Activated T-cell treated with anti-CD3 and anti-CD28 coated beads, Interleukin-2, amount 50 U/mL, for 24 hours (primary cell): Measurements from ENCODE around the gene GREB1.

Experiments
- DNase-seq: peaks from one replicate; pipeline ENCODE4 v3.0.0-alpha.2; 2020
- H3K27ac Mint-ChIP-seq: 2 replicates; pipeline ENCODE4 v1.8.0; 2020; ENCODE audit warnings: mild to moderate bottlenecking, mixed read lengths
- H3K27me3 Mint-ChIP-seq: 2 replicates; pipeline ENCODE4 v1.8.0; 2020; ENCODE audit warnings: mixed read lengths
- H3K36me3 Mint-ChIP-seq: 2 replicates; pipeline ENCODE4 v1.8.0; 2020; ENCODE audit warnings: low read depth, mixed read lengths
- H3K4me1 Mint-ChIP-seq: 2 replicates; pipeline ENCODE4 v1.8.0; 2020; ENCODE audit warnings: low read depth, mixed read lengths
- H3K4me3 Mint-ChIP-seq: 2 replicates; pipeline ENCODE4 v1.8.0; 2020; ENCODE audit warnings: mild to moderate bottlenecking, moderate library complexity, mixed read lengths
- H3K9me3 Mint-ChIP-seq: 2 replicates; pipeline ENCODE4 v1.8.0; 2020; ENCODE audit warnings: mixed read lengths

Gene GREB1

GRCh38 chr2:11661891-11662435 lies 128.1 kb downstream of the GREB1 start:
- no peak for DNase-seq
- peaks cover 54% of the 10 kb centered on the region for H3K27me3 Mint-ChIP-seq
- no peaks in the 10 kb centered on the region for H3K4me1 Mint-ChIP-seq
- H3K4me3 Mint-ChIP-seq = no peak overlapping the region
- H3K36me3 Mint-ChIP-seq = peaks cover 3% of the 10 kb centered on the region
- no peak overlapping the region for H3K27ac Mint-ChIP-seq
- peaks cover 14% of the 10 kb centered on the region for H3K9me3 Mint-ChIP-seq

DNA sequence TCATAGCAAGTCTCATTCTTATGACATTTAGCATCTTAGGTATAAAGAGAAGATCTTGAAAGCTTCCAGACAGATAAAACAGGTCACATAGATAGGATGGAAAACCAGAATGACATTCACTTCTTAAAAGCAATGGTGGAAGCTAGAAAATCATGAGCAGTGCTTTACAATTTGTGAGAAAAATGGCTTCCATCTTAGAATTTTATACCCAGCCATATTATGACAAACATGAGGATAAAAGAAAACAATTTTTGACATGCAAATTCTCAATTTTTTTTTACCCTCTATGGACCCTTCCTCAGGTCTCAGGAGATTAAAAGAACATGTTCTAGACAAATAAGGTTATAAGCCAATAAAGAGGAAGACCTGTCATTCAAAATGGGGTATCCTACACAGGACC lies 129.0 kb downstream of the GREB1 start:
- no peak for DNase-seq
- peaks cover 56% of the 10 kb centered on the region for H3K27me3 Mint-ChIP-seq
- peaks cover 3% of the 10 kb centered on the region for H3K36me3 Mint-ChIP-seq
- H3K27ac Mint-ChIP-seq = no peak overlapping the region
- H3K9me3 Mint-ChIP-seq = peaks cover 14% of the 10 kb centered on the region
- no peak overlapping the region for H3K4me3 Mint-ChIP-seq
- H3K4me1 Mint-ChIP-seq = no peaks in the 10 kb centered on the region

GRCh38 chr2:11663427-11663826 lies 129.6 kb downstream of the GREB1 start:
- Mint-ChIP-seq H3K27me3 (peaks cover 55% of the 10 kb centered on the region), H3K4me3 (no peak overlapping the region), H3K36me3 (peaks cover 3% of the 10 kb centered on the region), H3K9me3 (peaks cover 14% of the 10 kb centered on the region), H3K27ac (no peak overlapping the region), H3K4me1 (no peaks in the 10 kb centered on the region)
- no peak for DNase-seq

DNA sequence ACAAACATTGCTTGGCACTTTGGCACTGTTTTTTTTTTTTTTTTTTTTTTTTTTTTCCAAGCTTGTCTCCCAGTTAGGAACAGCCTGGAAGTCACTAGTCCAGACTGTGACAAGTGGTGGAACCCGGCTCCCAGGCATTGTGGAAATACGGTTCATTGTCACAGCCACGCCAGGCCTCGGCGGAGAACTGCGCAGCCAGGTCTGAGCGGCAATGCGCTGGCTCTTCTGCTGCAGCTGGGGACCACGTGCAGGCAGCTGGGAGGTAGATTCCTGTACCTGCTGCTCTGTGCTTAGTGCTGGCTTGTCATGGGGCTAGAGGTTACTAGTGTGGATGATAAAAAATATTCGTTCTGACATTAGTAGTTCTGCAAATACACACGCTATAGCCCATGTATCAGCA lies 131.2 kb downstream of the GREB1 start:
- H3K27me3 Mint-ChIP-seq = peaks cover 48% of the 10 kb centered on the region
- H3K27ac Mint-ChIP-seq = no peak overlapping the region
- H3K36me3 Mint-ChIP-seq = peaks cover 3% of the 10 kb centered on the region
- peaks cover 14% of the 10 kb centered on the region for H3K9me3 Mint-ChIP-seq
- no peak overlapping the region for H3K4me3 Mint-ChIP-seq
- H3K4me1 Mint-ChIP-seq = no peaks in the 10 kb centered on the region
- no peak for DNase-seq

GRCh38 chr2:11665510-11666362 lies 131.9 kb downstream of the GREB1 start:
- Mint-ChIP-seq H3K36me3 (peaks cover 3% of the 10 kb centered on the region), H3K27me3 (peaks cover 53% of the 10 kb centered on the region), H3K9me3 (peaks cover 14% of the 10 kb centered on the region), H3K27ac (no peak overlapping the region), H3K4me1 (peaks cover 3% of the 10 kb centered on the region), H3K4me3 (no peak overlapping the region)
- DNase-seq = no peak

DNA sequence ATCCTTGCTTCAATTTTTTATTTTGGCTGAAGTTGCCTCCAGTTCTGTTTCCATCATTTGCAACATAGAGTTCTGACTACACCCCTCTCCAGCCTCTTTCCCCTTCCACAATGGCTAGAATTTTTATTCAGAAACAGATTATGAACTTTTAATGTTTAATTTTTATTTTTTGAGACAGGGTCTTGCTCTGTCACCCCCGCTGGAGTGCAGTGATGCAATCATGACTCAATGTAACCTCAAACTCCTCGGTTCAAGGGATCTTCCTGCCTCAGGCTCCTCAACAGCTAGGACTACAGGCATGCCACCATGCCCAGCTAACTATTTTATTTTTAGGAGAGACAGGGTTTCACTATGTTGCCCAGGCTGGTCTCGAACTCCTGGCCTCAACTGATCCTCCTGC lies 133.3 kb downstream of the GREB1 start:
- no peak overlapping the region for H3K27ac Mint-ChIP-seq
- DNase-seq = no peak
- peaks cover 52% of the 10 kb centered on the region for H3K27me3 Mint-ChIP-seq
- no peak overlapping the region for H3K4me3 Mint-ChIP-seq
- H3K4me1 Mint-ChIP-seq = peaks cover 3% of the 10 kb centered on the region
- no peaks in the 10 kb centered on the region for H3K36me3 Mint-ChIP-seq
- H3K9me3 Mint-ChIP-seq = peaks cover 12% of the 10 kb centered on the region

- Mint-ChIP-seq H3K27me3 (peaks cover 55% of the 10 kb centered on the region), H3K4me1 (peaks cover 4% of the 10 kb centered on the region), H3K9me3 (peaks cover 6% of the 10 kb centered on the region), H3K27ac (no peak overlapping the region), H3K4me3 (no peak overlapping the region), H3K36me3 (no peaks in the 10 kb centered on the region)
- no peak for DNase-seq
Observed at GRCh38 chr2:11667866-11668637, 134.2 kb downstream of the GREB1 start.

GRCh38 chr2:11669454-11670291 lies 135.8 kb downstream of the GREB1 start, which contains the start of gene NTSR2:
Gene NTSR2, minus strand, starts transcription at chr2:11670195. Its CDS starts 66 bp downstream, at chr2:11670129.
- Mint-ChIP-seq H3K27ac (no peak within 1 kb of the TSS), H3K27me3 (peaks cover 57% of the 10 kb centered on the region), H3K4me3 (no peak within 1 kb of the TSS), H3K36me3 (no peaks in the 10 kb centered on the region), H3K9me3 (no peaks in the 10 kb centered on the region), H3K4me1 (peaks cover 4% of the 10 kb centered on the region)
- DNase-seq = peak; percentile 55

DNA sequence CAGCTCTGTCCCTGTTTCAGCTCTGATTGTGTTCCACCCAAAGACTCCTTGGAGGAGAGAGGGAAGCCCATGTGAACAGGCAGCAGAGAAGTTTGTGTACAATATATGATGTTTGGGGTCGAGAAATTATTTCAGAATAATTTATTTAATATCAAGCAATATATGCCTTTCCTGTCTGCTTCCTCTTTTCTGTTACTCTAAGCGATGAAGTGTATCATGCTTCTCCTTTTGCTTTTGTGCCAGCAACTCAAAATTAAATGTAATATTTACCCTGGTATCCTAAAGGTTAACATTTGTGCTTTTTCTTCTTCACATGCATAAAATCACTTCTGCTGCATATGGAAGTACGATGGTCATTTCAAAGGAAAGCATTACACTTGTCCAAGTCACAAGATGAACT lies 138.6 kb downstream of the GREB1 start:
- DNase-seq = no peak
- Mint-ChIP-seq H3K4me1 (peaks cover 4% of the 10 kb centered on the region), H3K9me3 (no peaks in the 10 kb centered on the region), H3K27me3 (peaks cover 74% of the 10 kb centered on the region), H3K27ac (no peak overlapping the region), H3K4me3 (no peak overlapping the region), H3K36me3 (no peaks in the 10 kb centered on the region)

DNA sequence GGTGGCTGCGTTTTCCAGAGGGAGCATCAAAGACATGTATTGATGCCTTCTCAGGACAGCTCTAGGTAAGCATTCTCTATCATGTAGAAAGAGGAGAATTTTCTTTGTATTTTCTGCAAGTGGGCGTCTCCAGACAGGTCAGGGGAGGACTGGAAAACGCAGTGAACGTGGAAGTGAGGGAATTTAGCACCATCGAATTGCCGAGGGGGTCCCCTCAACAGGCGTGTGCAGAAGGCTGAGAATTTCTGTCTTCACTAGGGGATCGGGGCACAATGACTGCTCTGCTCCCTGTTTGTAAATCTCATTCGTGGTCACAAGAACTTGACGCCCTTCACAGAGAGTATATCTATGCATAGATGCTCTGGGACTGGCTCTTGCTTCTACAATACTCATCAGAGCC lies 141.1 kb downstream of the GREB1 start:
- Mint-ChIP-seq H3K27ac (no peak overlapping the region), H3K27me3 (peaks cover 72% of the 10 kb centered on the region), H3K9me3 (no peaks in the 10 kb centered on the region), H3K4me1 (peaks cover 4% of the 10 kb centered on the region), H3K4me3 (no peak overlapping the region), H3K36me3 (no peaks in the 10 kb centered on the region)
- no peak for DNase-seq

DNA sequence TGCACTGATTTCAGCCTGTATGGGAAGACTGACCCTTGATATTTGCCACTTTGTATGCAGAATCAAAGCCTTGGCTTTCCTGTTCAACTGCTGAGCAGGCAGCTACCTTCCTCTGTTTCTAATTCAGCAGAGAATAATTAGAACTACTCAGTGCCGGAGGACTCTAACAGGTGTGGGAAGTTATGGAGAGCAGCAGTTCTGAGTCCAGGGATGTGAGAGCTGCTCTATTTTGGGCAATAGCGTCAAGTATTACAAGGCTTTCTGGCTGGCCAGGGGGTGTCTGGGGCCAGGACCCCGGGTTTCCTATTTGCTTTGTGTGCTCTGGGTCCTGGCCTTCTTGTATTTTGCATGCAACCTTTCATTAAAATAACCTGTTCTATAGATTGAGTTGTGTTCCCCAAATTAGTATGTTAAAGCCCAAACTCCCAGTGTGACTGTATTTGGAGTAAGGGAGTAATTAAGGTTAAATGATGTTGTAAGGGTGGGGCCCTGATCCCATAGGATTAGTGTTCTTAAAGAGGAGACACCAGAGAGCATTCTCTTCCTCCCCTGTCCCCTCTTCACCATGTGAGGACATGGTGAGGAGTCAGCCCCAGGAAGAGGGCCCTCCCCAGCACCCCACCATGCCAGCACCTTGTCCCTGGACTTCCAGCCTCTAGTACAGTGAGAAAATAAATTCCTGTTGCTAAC lies 141.7 kb downstream of the GREB1 start:
- Mint-ChIP-seq H3K4me1 (peaks cover 1% of the 10 kb centered on the region), H3K4me3 (no peak overlapping the region), H3K36me3 (no peaks in the 10 kb centered on the region), H3K9me3 (no peaks in the 10 kb centered on the region), H3K27me3 (peaks cover 67% of the 10 kb centered on the region), H3K27ac (no peak overlapping the region)
- no peak for DNase-seq

GRCh38 chr2:11676640-11677039 lies 142.8 kb downstream of the GREB1 start:
- H3K9me3 Mint-ChIP-seq = no peaks in the 10 kb centered on the region
- no peak for DNase-seq
- H3K27me3 Mint-ChIP-seq = peaks cover 60% of the 10 kb centered on the region
- H3K27ac Mint-ChIP-seq = no peak overlapping the region
- peaks cover 1% of the 10 kb centered on the region for H3K4me1 Mint-ChIP-seq
- no peak overlapping the region for H3K4me3 Mint-ChIP-seq
- no peaks in the 10 kb centered on the region for H3K36me3 Mint-ChIP-seq

- no peaks in the 10 kb centered on the region for H3K36me3 Mint-ChIP-seq
- DNase-seq = no peak
- H3K4me3 Mint-ChIP-seq = no peak overlapping the region
- H3K9me3 Mint-ChIP-seq = no peaks in the 10 kb centered on the region
- no peak overlapping the region for H3K27ac Mint-ChIP-seq
- peaks cover 6% of the 10 kb centered on the region for H3K4me1 Mint-ChIP-seq
- peaks cover 58% of the 10 kb centered on the region for H3K27me3 Mint-ChIP-seq
Observed at GRCh38 chr2:11677136-11678055, 143.6 kb downstream of the GREB1 start.
